PC-3 (cell line): ENCODE data around the gene DCUN1D4. TPM values are rescaled to one million over a fixed set of nuclear protein-coding genes. Genes with fewer than 3 reads are reported as not detected.
"Not testable (repeated sequence)": the region's sequence is repeated elsewhere in the genome, so short reads cannot be mapped to it uniquely, and the experiment has no call there.

Experiments used
- ATAC-seq: fragments of 200-7000 bp; cut with Tn5 transposase; 2 replicates; pipeline ENCODE4 v1.9.1; 2020; ENCODE audit warnings: mild to moderate bottlenecking, moderate library complexity
- BruUV-seq: library from RNA; stranded (reverse); fragments of 400-500 nt; replicated peaks from 2 replicates; lab custom pipeline; 2021; lab: Mats Ljungman, UMichigan
- CTCF ChIA-PET: fragments of 300-600 bp; sonication (Branson Sonifier 250); formaldehyde crosslinking; loops from one replicate; lab custom pipeline; 2022; ENCODE audit warnings: antibody characterized with exemption; lab: Charles Lee
- POLR2A ChIA-PET: fragments of 300-600 bp; sonication (Branson Sonifier 250); formaldehyde crosslinking; loops from one replicate; lab custom pipeline; 2022; ENCODE audit warnings: antibody characterized with exemption; ENCODE audit not compliant: unreplicated experiment; lab: Charles Lee
- DNase-seq: peaks from one replicate; pipeline ENCODE4 v3.0.0-alpha.2; 2015
- H2AFZ ChIP-seq: fragments of 300-600 bp; sonication (generic); 2 replicates; pipeline ENCODE4 v1.6.0; 2016; ENCODE audit warnings: antibody characterized with exemption, low read length
- H3F3A ChIP-seq: fragments of 300-600 bp; sonication (generic); one replicate; pipeline ENCODE4 v1.6.0; 2017; ENCODE audit warnings: antibody characterized with exemption, low read length, control low read depth, mild to moderate bottlenecking; ENCODE audit not compliant: unreplicated experiment
- H3K27ac ChIP-seq: fragments of 300-600 bp; sonication (generic); 2 replicates; pipeline ENCODE4 v1.5.1; 2016; ENCODE audit warnings: mild to moderate bottlenecking, low read length
- H3K27me3 ChIP-seq: fragments of 300-600 bp; sonication (generic); 2 replicates; pipeline ENCODE4 v1.6.1; 2016; ENCODE audit warnings: low read length, mixed read lengths
- H3K36me3 ChIP-seq: fragments of 300-600 bp; sonication (generic); 2 replicates; pipeline ENCODE4 v1.6.1; 2016; ENCODE audit warnings: low read depth, mixed run types, low read length, mixed read lengths
- H3K4me1 ChIP-seq: fragments of 300-600 bp; sonication (generic); 2 replicates; pipeline ENCODE4 v1.5.1; 2016; ENCODE audit warnings: low read length; ENCODE audit not compliant: insufficient read depth
- H3K4me2 ChIP-seq: fragments of 300-600 bp; sonication (generic); 2 replicates; pipeline ENCODE4 v1.6.0; 2016; ENCODE audit warnings: low read length
- H3K4me3 ChIP-seq: fragments of 300-600 bp; sonication (generic); 2 replicates; pipeline ENCODE4 v1.5.1; 2016; ENCODE audit warnings: mild to moderate bottlenecking, low read length, mixed read lengths
- H3K79me2 ChIP-seq: fragments of 300-600 bp; sonication (generic); 2 replicates; pipeline ENCODE4 v1.6.1; 2017; ENCODE audit warnings: low read length, mixed read lengths
- H3K9ac ChIP-seq: fragments of 300-600 bp; sonication (generic); 2 replicates; pipeline ENCODE4 v1.6.0; 2016; ENCODE audit warnings: mild to moderate bottlenecking, low read length
- H3K9me2 ChIP-seq: fragments of 300-600 bp; sonication (generic); replicated peaks from 2 replicates; pipeline ENCODE4 v1.6.1; 2016; ENCODE audit warnings: mixed run types, low read length, mixed read lengths
- H3K9me3 ChIP-seq: fragments of 300-600 bp; sonication (generic); 2 replicates; pipeline ENCODE4 v1.6.1; 2016; ENCODE audit warnings: low read length, mixed read lengths
- H4K20me1 ChIP-seq: fragments of 300-600 bp; sonication (generic); 2 replicates; pipeline ENCODE4 v1.6.1; 2016; ENCODE audit warnings: low read length, mixed read lengths
- EZH2 ChIP-seq: fragments of 300-600 bp; sonication (generic); IDR thresholded peaks from one replicate; pipeline ENCODE4 v1.6.1; 2017; ENCODE audit warnings: antibody characterized with exemption, mild to moderate bottlenecking, low read length; ENCODE audit not compliant: unreplicated experiment
- EZH2phosphoT487 ChIP-seq: fragments of 300-600 bp; sonication (generic); IDR thresholded peaks from 2 replicates; pipeline ENCODE4 v1.6.1; 2018; ENCODE audit warnings: mild to moderate bottlenecking, antibody characterized with exemption, low read length, borderline replicate concordance
- intact Hi-C: fragments of 100-400 bp; cut with micrococcal nuclease; formaldehyde crosslinking; loops from 2 replicates; pipeline ENCODE4 v1.9.0; 2023
- total RNA-seq: library from RNA; depleted of rRNA; stranded (reverse); fragments of >200 nt; gene quantifications from 2 replicates; pipeline ENCODE4 v1.2.3, GENCODE V29; 2014
- TF ChIP-seq, protein P1 (sequence below): fragments of 300-600 bp; sonication (generic); conservative IDR thresholded peaks from 2 replicates; pipeline ENCODE4 v1.5.1; 2017; ENCODE audit warnings: antibody characterized with exemption, low read depth, mild to moderate bottlenecking, low read length

Gene DCUN1D4
- total RNA-seq, 1 experiment from 2014 or later, result 44.8 TPM

GRCh38 chr4:51884606-51885005 lies 41.7 kb downstream of the DCUN1D4 start:
- TF ChIP-seq, protein P1, sequence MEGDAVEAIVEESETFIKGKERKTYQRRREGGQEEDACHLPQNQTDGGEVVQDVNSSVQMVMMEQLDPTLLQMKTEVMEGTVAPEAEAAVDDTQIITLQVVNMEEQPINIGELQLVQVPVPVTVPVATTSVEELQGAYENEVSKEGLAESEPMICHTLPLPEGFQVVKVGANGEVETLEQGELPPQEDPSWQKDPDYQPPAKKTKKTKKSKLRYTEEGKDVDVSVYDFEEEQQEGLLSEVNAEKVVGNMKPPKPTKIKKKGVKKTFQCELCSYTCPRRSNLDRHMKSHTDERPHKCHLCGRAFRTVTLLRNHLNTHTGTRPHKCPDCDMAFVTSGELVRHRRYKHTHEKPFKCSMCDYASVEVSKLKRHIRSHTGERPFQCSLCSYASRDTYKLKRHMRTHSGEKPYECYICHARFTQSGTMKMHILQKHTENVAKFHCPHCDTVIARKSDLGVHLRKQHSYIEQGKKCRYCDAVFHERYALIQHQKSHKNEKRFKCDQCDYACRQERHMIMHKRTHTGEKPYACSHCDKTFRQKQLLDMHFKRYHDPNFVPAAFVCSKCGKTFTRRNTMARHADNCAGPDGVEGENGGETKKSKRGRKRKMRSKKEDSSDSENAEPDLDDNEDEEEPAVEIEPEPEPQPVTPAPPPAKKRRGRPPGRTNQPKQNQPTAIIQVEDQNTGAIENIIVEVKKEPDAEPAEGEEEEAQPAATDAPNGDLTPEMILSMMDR, result no peak
- no peak for TF ChIP-seq EZH2phosphoT487
- no peak for TF ChIP-seq EZH2
- H3K4me1 ChIP-seq, result no peaks in the 10 kb centered on the region
- H3K4me2 ChIP-seq, result no peak overlapping the region
- no peak; the same call in 1 of the 2 replicates for ATAC-seq
- no peak overlapping the region for H2AFZ ChIP-seq
- CTCF ChIA-PET, result interaction anchor here (0.7 kb wide), 1 partner anchor 136 kb away, joined by 4 read pairs; no protein-coding TSS in a partner anchor
- H3K4me3 ChIP-seq, result no peak overlapping the region
- no TSS peak for BruUV-seq
- H3K27me3 ChIP-seq, result no peaks in the 10 kb centered on the region
- no peak overlapping the region for H3K9ac ChIP-seq
- POLR2A ChIA-PET, result no interaction called here
- DNase-seq, result no peak
- no peak overlapping the region for H3K27ac ChIP-seq
- no peaks in the 10 kb centered on the region for H3K9me3 ChIP-seq
- no peaks in the 10 kb centered on the region for H3K9me2 ChIP-seq
- H4K20me1 ChIP-seq, result no peaks in the 10 kb centered on the region
- peaks cover 48% of the 10 kb centered on the region for H3K36me3 ChIP-seq
- H3F3A ChIP-seq, result no peaks in the 10 kb centered on the region
- intact Hi-C loops, result loop anchor here (2.0 kb wide), 1 partner anchor 252 kb away; no protein-coding TSS in a partner anchor
- no peaks in the 10 kb centered on the region for H3K79me2 ChIP-seq

DNA sequence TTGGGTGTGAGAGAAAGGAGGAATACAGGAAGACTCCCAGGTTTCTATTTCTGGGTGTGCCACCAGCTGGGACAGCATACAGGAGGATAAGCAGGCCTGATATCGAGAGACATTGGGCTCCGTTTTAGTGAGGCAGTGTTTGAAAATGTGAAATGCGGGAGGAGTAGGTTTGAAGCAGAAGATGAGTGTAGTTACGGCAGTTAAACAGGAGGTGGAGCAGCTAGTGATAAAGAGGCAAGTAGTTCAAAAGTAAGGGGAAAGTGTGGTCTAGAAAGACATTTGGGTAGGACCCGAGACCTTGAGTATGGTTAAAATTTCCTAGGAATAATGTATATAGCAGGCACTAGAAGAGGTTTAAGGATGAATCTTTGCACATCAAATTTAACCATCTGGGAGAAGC lies 42.4 kb downstream of the DCUN1D4 start:
- POLR2A ChIA-PET, result interaction anchor here (0.7 kb wide), 2 partner anchors 109 to 1381 kb away, joined by 3 to 4 read pairs; no protein-coding TSS in a partner anchor
- peak; percentile 73; the same call in 1 of the 2 replicates for ATAC-seq
- intact Hi-C loops, result loop anchor here (2.0 kb wide), 1 partner anchor 251 kb away; no protein-coding TSS in a partner anchor

GRCh38 chr4:51890760-51891159 lies 47.8 kb downstream of the DCUN1D4 start:
- CTCF ChIA-PET, result no interaction called here
- Histone ChIP-seq H3K79me2 (no peaks in the 10 kb centered on the region), H3K36me3 (peaks cover 45% of the 10 kb centered on the region), H3F3A (no peaks in the 10 kb centered on the region), H3K27me3 (no peaks in the 10 kb centered on the region), H4K20me1 (no peaks in the 10 kb centered on the region), H3K4me2 (no peak overlapping the region), H3K4me3 (no peak overlapping the region), H3K4me1 (peaks cover 22% of the 10 kb centered on the region), H3K9ac (no peak overlapping the region), H3K27ac (no peak overlapping the region), H3K9me3 (no peaks in the 10 kb centered on the region), H3K9me2 (no peaks in the 10 kb centered on the region), H2AFZ (no peak overlapping the region)
- TF ChIP-seq EZH2, result no peak
- no peak for TF ChIP-seq EZH2phosphoT487
- TF ChIP-seq, protein P1, result no peak
- intact Hi-C loops, result loop anchor here (10.0 kb wide), 1 partner anchor 204 kb away; no protein-coding TSS in a partner anchor
- no TSS peak for BruUV-seq
- no peak for DNase-seq
- POLR2A ChIA-PET, result no interaction called here
- no peak for ATAC-seq

More for the DNA sequence above, 42.4 kb downstream of the DCUN1D4 start:
- Histone ChIP-seq H3K27me3 (no peaks in the 10 kb centered on the region), H3K4me1 (no peaks in the 10 kb centered on the region), H3K9me3 (no peaks in the 10 kb centered on the region), H2AFZ (no peak overlapping the region), H3K9me2 (no peaks in the 10 kb centered on the region), H3F3A (no peaks in the 10 kb centered on the region), H3K4me3 (no peak overlapping the region), H3K27ac (no peak overlapping the region), H3K79me2 (no peaks in the 10 kb centered on the region), H3K36me3 (peaks cover 44% of the 10 kb centered on the region), H3K9ac (no peak overlapping the region), H3K4me2 (no peak overlapping the region), H4K20me1 (no peaks in the 10 kb centered on the region)
- TF ChIP-seq, protein P1, result peak; percentile 69
- no peak for TF ChIP-seq EZH2
- CTCF ChIA-PET, result no interaction called here
- BruUV-seq, result no TSS peak
- DNase-seq, result peak; percentile 49

- BruUV-seq, H2AFZ ChIP-seq, ATAC-seq, H3K27ac ChIP-seq, H3K4me3 ChIP-seq, DNase-seq, H3F3A ChIP-seq, H3K27me3 ChIP-seq, H3K9me3 ChIP-seq, H3K9ac ChIP-seq, H3K79me2 ChIP-seq, CTCF ChIA-PET, H3K9me2 ChIP-seq, POLR2A ChIA-PET, H3K4me2 ChIP-seq, H4K20me1 ChIP-seq: not testable (repeated sequence)
- peaks cover 25% of the 10 kb centered on the region for H3K36me3 ChIP-seq
- H3K4me1 ChIP-seq, result peaks cover 26% of the 10 kb centered on the region
- intact Hi-C loops, result loop anchor here (10.0 kb wide), 1 partner anchor 201 kb away; no protein-coding TSS in a partner anchor
These were observed 50.4 kb downstream of the DCUN1D4 start for GRCh38 chr4:51893402-51893801.
